Hematopoietic multipotent progenitor cell treated with erythropoietin and hydrocortisone succinate and interleukin-3 and kit ligand, for 6 days (in vitro differentiated cells): ENCODE data around the gene ZNF688.
A peak's percentile ranks its signal among the peaks of the same experiment; 100 is the strongest.
"Not testable (repeated sequence)": the region's sequence is repeated elsewhere in the genome, so short reads cannot be mapped to it uniquely, and the experiment has no call there.

Experiments
- DNase-seq: peaks from one replicate; pipeline ENCODE4 v3.0.0-alpha.2; 2015

Gene ZNF688

GRCh38 chr16:30532285-30533145 is 39.0 kb downstream of the ZNF688 start:
- DNase-seq: no peak

GRCh38 chr16:30530163-30531037 is 41.1 kb downstream of the ZNF688 start:
- DNase-seq: peak; percentile 38

- DNase-seq: peak; percentile 68
Measured at GRCh38 chr16:30528799-30529457, 42.6 kb downstream of the ZNF688 start.

GRCh38 chr16:30527635-30528178 is 43.8 kb downstream of the ZNF688 start:
- peak; percentile 78 for DNase-seq

- peak; percentile 99 for DNase-seq
Measured at GRCh38 chr16:30526823-30527634, 44.5 kb downstream of the ZNF688 start.

GRCh38 chr16:30526137-30526822 is 45.2 kb downstream of the ZNF688 start, which contains the start of gene ZNF768:
ZNF768 (minus strand) TSS chr16:30526566; CDS start chr16:30526413, 153 bp downstream.
- peak; percentile 56 for DNase-seq

GRCh38 chr16:30525844-30526136 is 45.7 kb downstream of the ZNF688 start:
- no peak for DNase-seq

- no peak for DNase-seq
Measured at GRCh38 chr16:30524575-30525568, 46.6 kb downstream of the ZNF688 start.

- DNase-seq: no peak
Measured at GRCh38 chr16:30523768-30524574, 47.5 kb downstream of the ZNF688 start.

- not testable (repeated sequence) for DNase-seq
Measured at GRCh38 chr16:30522702-30523463, 48.6 kb downstream of the ZNF688 start.

- peak; percentile 52 for DNase-seq
Measured at GRCh38 chr16:30521873-30522641, 49.5 kb downstream of the ZNF688 start.

GRCh38 chr16:30521476-30521872 is 50.0 kb downstream of the ZNF688 start:
- no peak for DNase-seq
